HCT116 (cell line): ENCODE results near the gene HSD3B7. TPM values are rescaled to one million over a fixed set of nuclear protein-coding genes. Genes with fewer than 3 reads are reported as not detected.

Experiments
- ATAC-seq: fragments of 200-7000 bp; cut with Tn5 transposase; 2 replicates; pipeline ENCODE4 v1.9.1; 2020; ENCODE audit warnings: mild to moderate bottlenecking, moderate library complexity
- BruUV-seq: library from RNA; stranded (reverse); fragments of 400-500 nt; replicated peaks from 2 replicates; lab custom pipeline; 2021; lab: Mats Ljungman, UMichigan
- CTCF ChIA-PET: fragments of 300-600 bp; sonication (Branson Sonifier 250); formaldehyde crosslinking; loops from one replicate; lab custom pipeline; 2021; ENCODE audit warnings: antibody characterized with exemption; lab: Charles Lee
- POLR2A ChIA-PET: fragments of 300-600, 350-600 bp; sonication (Branson Sonifier 250); formaldehyde crosslinking; loops from one replicate; lab custom pipeline; 2021; ENCODE audit warnings: antibody characterized with exemption; lab: Charles Lee
- RAD21 ChIA-PET, 2 experiments: fragments of 300-600 bp; sonication (Branson Sonifier 250); formaldehyde crosslinking; loops; one replicate each; lab custom pipeline; 2023; ENCODE audit warnings: low total read pairs in 2 of 2; ENCODE audit not compliant: uncharacterized antibody in 2 of 2, unreplicated experiment in 2 of 2, low non-redundant PET in 1 of 2; lab: Charles Lee
- DNase-seq: peaks from one replicate; pipeline ENCODE4 v3.0.0-alpha.2; 2010; ENCODE audit warnings: low read depth, low spot score
- H2AFZ ChIP-seq: fragments of 200-600 bp; shearing (Covaris generic), sonication (generic); 2 replicates; pipeline ENCODE4 v1.6.1; 2017; ENCODE audit warnings: low read depth, mixed run types, mixed read lengths, antibody characterized with exemption, low read length; ENCODE audit not compliant: poor library complexity, severe bottlenecking
- H3K27ac ChIP-seq: 2 replicates; pipeline ENCODE4 v1.5.1; 2012; ENCODE audit warnings: low read depth, low read length
- H3K27me3 ChIP-seq: fragments of 200-600 bp; sonication (generic); 2 replicates; pipeline ENCODE4 v1.6.1; 2016; ENCODE audit warnings: mixed run types, low read length, mixed read lengths; ENCODE audit not compliant: insufficient read depth
- H3K36me3 ChIP-seq, 2 experiments: fragments of 200-500 bp in 1 of 2; fragments of 200-600 bp in 1 of 2; sonication (Bioruptor generic) in 1 of 2; sonication (generic) in 1 of 2; 2 replicates each; pipeline versions ENCODE4 v1.5.1 to v1.6.1; 2014 to 2016; ENCODE audit warnings: low read length in 2 of 2, inconsistent platforms in 1 of 2, mixed read lengths in 1 of 2, mixed run types in 1 of 2; ENCODE audit not compliant: insufficient read depth in 2 of 2, control insufficient read depth in 1 of 2
- H3K4me1 ChIP-seq, 2 experiments: fragments of 200-600 bp in 1 of 2; sonication (generic) in 1 of 2; 2 replicates each; pipeline versions ENCODE4 v1.5.1 to v1.6.1; 2012 to 2017; ENCODE audit warnings: low read length in 2 of 2, inconsistent platforms in 1 of 2, mild to moderate bottlenecking in 1 of 2, mixed read lengths in 1 of 2, mixed run types in 1 of 2, moderate library complexity in 1 of 2; ENCODE audit not compliant: insufficient read depth in 2 of 2, control insufficient read depth in 1 of 2
- H3K4me2 ChIP-seq: fragments of 200-600 bp; sonication (generic); 2 replicates; pipeline ENCODE4 v1.6.1; 2017; ENCODE audit warnings: mixed run types, low read length, mixed read lengths
- H3K4me3 ChIP-seq, 2 experiments: fragments of 200-600 bp in 1 of 2; sonication (generic) in 1 of 2; replicated peaks in 1 of 2; 2 replicates each; pipeline ENCODE4 v1.5.1; 2011 to 2016; ENCODE audit warnings: low read length in 2 of 2, control low read depth in 1 of 2, low read depth in 1 of 2, mild to moderate bottlenecking in 1 of 2, mixed read lengths in 1 of 2, mixed run types in 1 of 2
- H3K79me2 ChIP-seq: fragments of 200-600 bp; sonication (generic); 2 replicates; pipeline ENCODE4 v1.6.1; 2017; ENCODE audit warnings: mild to moderate bottlenecking, mixed run types, low read length, moderate library complexity, mixed read lengths; ENCODE audit not compliant: insufficient read depth
- H3K9ac ChIP-seq: fragments of 200-600 bp; sonication (generic); 2 replicates; pipeline ENCODE4 v1.6.1; 2016; ENCODE audit warnings: low read length, mixed read lengths
- H3K9me2 ChIP-seq: fragments of 200-600 bp; sonication (generic), shearing (Covaris generic); 2 replicates; pipeline ENCODE4 v1.6.1; 2017; ENCODE audit warnings: mixed run types, mild to moderate bottlenecking, moderate library complexity; ENCODE audit not compliant: insufficient read depth
- H3K9me3 ChIP-seq, 2 experiments: fragments of 200-500 bp in 1 of 2; fragments of 200-600 bp in 1 of 2; sonication (Bioruptor generic) in 1 of 2; sonication (generic) in 1 of 2; 2 replicates each; pipeline ENCODE4 v1.6.1; 2014 to 2017; ENCODE audit warnings: low read length in 2 of 2, mixed read lengths in 2 of 2, inconsistent platforms in 1 of 2, low read depth in 1 of 2, mild to moderate bottlenecking in 1 of 2, mixed run types in 1 of 2, moderate library complexity in 1 of 2; ENCODE audit not compliant: control insufficient read depth in 1 of 2, insufficient read depth in 1 of 2
- H4K20me1 ChIP-seq: fragments of 200-600 bp; sonication (generic), shearing (Covaris generic); 2 replicates; pipeline ENCODE4 v1.6.1; 2017; ENCODE audit warnings: mixed run types, mild to moderate bottlenecking, moderate library complexity; ENCODE audit not compliant: insufficient read depth
- CBX3 ChIP-seq: IDR thresholded peaks from 2 replicates; pipeline ENCODE4 v1.6.1; 2012; ENCODE audit warnings: low read depth
- CEBPB ChIP-seq: IDR thresholded peaks from 2 replicates; pipeline ENCODE4 v1.6.1; 2012; ENCODE audit warnings: low read depth
- EGR1 ChIP-seq: IDR thresholded peaks from 2 replicates; pipeline ENCODE4 v1.6.1; 2012; ENCODE audit warnings: low read depth
- ELF1 ChIP-seq: IDR thresholded peaks from 2 replicates; pipeline ENCODE4 v1.6.1; 2012; ENCODE audit warnings: low read depth, borderline replicate concordance
- EZH2phosphoT487 ChIP-seq: fragments of 200-600 bp; IDR thresholded peaks from 2 replicates; pipeline ENCODE4 v1.6.1; 2018; ENCODE audit warnings: antibody characterized with exemption, borderline replicate concordance
- FOSL1 ChIP-seq: IDR thresholded peaks from 2 replicates; pipeline ENCODE4 v1.6.1; 2012; ENCODE audit warnings: low read depth
- JUND ChIP-seq: IDR thresholded peaks from 2 replicates; pipeline ENCODE4 v1.6.1; 2012
- POLR2A ChIP-seq: IDR thresholded peaks from 2 replicates; pipeline ENCODE4 v1.7.0; 2011; ENCODE audit warnings: borderline replicate concordance; ENCODE audit not compliant: insufficient read depth, insufficient read length; ENCODE audit errors: extremely low read depth
- RAD21 ChIP-seq: IDR thresholded peaks from 2 replicates; pipeline ENCODE4 v1.6.1; 2012; ENCODE audit warnings: low read depth, mild to moderate bottlenecking
- SP1 ChIP-seq: IDR thresholded peaks from 2 replicates; pipeline ENCODE4 v1.6.1; 2012; ENCODE audit warnings: low read depth
- SRF ChIP-seq: IDR thresholded peaks from 2 replicates; pipeline ENCODE4 v1.6.1; 2012; ENCODE audit warnings: low read depth
- TCF7L2 ChIP-seq: IDR thresholded peaks from 2 replicates; pipeline ENCODE4 v1.7.0; 2011; ENCODE audit warnings: borderline replicate concordance, inconsistent platforms; ENCODE audit not compliant: insufficient read depth, insufficient read length; ENCODE audit errors: extremely low read depth
- YY1 ChIP-seq: IDR thresholded peaks from 2 replicates; pipeline ENCODE4 v1.6.1; 2011; ENCODE audit warnings: low read length, low read depth, moderate library complexity, mild to moderate bottlenecking; ENCODE audit not compliant: insufficient replicate concordance; ENCODE audit errors: extremely low read depth
- intact Hi-C: fragments of 100-400 bp; cut with micrococcal nuclease; formaldehyde crosslinking; loops from 2 replicates; pipeline ENCODE4 v1.10.0; 2022
- total RNA-seq: library from RNA; stranded (reverse); gene quantifications from one replicate; pipeline ENCODE4 v1.2.1, GENCODE V29; 2021; ENCODE audit not compliant: unreplicated experiment
- TF ChIP-seq, protein P1 (sequence below): IDR thresholded peaks from 2 replicates; pipeline ENCODE4 v1.6.1; 2012; ENCODE audit warnings: low read depth
- TF ChIP-seq, protein P2 (sequence below), 3 experiments: fragments of 200-600 bp in 1 of 3; sonication (generic) in 1 of 3; IDR thresholded peaks in 2 of 3; conservative IDR thresholded peaks in 1 of 3; 2 replicates each; pipeline ENCODE4 v1.5.1; 2012 to 2017; ENCODE audit warnings: low read depth in 2 of 3, low read length in 2 of 3, antibody characterized with exemption in 1 of 3, borderline replicate concordance in 1 of 3, control low read depth in 1 of 3, mild to moderate bottlenecking in 1 of 3, mixed read lengths in 1 of 3, mixed run types in 1 of 3, moderate library complexity in 1 of 3; ENCODE audit not compliant: insufficient read depth in 1 of 3
- TF ChIP-seq, protein P3 (sequence below): IDR thresholded peaks from 2 replicates; pipeline ENCODE4 v1.6.1; 2011; ENCODE audit warnings: mild to moderate bottlenecking, low read length, moderate library complexity; ENCODE audit not compliant: insufficient replicate concordance; ENCODE audit errors: extremely low read depth

Gene HSD3B7
- total RNA-seq, 1 experiment from 2014 or later: 8.6 TPM

DNA sequence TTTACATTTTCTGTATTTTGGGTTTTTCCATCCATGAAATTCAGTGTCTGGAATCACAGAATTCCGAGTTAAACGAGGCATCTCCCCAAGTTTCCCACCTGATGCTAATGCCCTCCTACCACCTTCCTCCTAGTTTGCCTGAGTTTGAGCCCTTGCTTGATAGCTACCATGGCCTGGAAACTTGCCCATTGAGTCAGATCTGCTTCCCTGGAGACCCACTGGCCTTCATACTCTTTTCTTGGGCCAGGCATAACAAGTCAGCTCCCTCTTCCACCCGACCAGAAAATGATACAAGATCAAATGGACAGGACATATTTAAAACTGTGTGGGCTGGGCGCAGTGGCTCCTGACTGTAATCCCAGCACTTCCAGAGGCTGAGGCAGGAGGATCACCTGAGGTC, 17.2 kb upstream of the HSD3B7 start (continued):
- TF ChIP-seq ELF1 (no peak), YY1 (no peak), CBX3 (no peak)

DNA sequence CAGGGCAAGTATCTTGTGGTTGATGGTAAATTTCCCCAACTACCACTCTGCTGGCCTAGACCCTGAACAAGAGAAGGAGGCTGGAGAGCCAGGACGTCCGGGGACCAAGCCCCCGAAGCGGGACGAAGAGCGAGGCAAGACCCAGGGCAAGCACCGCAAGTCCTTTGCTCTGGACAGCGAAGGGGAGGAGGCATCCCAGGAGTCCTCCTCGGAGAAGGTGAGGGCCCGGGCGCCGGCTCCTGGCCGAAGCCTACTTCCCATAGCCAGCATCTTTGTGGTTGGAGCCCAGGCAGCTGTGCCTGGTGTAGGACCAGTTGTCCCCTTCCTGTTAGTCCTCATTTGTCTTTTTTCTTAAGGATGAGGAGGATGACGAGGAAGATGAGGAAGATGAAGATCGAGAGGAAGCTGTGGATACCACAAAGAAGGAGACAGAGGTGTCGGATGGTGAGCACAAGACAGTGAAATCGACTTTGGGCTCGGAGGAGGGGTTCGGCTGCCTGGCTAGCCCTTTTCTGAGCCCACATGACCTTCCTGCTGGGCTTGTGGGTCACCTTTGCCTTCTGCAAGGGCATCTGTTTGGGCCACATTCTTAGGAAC, 15.7 kb upstream of the HSD3B7 start:
- Histone ChIP-seq H3K9me3 (no peaks in the 10 kb centered on the region), H3K4me2 (no peak overlapping the region), H3K27ac (no peak overlapping the region), H2AFZ (no peak overlapping the region), H3K4me3 (no peak overlapping the region), H3K4me1 (no peaks in the 10 kb centered on the region), H4K20me1 (no peaks in the 10 kb centered on the region), H3K36me3 (peaks cover 51 to 59% of the 10 kb centered on the region in 2 experiments), H3K27me3 (no peaks in the 10 kb centered on the region), H3K9me2 (no peaks in the 10 kb centered on the region), H3K79me2 (no peaks in the 10 kb centered on the region; the same call in 1 of the 2 replicates), H3K9ac (no peak overlapping the region)
- CTCF ChIA-PET: no interaction called here
- RAD21 ChIA-PET: no interaction called here
- DNase-seq: no peak
- no TSS peak for BruUV-seq
- POLR2A ChIA-PET: no interaction called here
- ATAC-seq: no peak
- TF ChIP-seq, protein P1, sequence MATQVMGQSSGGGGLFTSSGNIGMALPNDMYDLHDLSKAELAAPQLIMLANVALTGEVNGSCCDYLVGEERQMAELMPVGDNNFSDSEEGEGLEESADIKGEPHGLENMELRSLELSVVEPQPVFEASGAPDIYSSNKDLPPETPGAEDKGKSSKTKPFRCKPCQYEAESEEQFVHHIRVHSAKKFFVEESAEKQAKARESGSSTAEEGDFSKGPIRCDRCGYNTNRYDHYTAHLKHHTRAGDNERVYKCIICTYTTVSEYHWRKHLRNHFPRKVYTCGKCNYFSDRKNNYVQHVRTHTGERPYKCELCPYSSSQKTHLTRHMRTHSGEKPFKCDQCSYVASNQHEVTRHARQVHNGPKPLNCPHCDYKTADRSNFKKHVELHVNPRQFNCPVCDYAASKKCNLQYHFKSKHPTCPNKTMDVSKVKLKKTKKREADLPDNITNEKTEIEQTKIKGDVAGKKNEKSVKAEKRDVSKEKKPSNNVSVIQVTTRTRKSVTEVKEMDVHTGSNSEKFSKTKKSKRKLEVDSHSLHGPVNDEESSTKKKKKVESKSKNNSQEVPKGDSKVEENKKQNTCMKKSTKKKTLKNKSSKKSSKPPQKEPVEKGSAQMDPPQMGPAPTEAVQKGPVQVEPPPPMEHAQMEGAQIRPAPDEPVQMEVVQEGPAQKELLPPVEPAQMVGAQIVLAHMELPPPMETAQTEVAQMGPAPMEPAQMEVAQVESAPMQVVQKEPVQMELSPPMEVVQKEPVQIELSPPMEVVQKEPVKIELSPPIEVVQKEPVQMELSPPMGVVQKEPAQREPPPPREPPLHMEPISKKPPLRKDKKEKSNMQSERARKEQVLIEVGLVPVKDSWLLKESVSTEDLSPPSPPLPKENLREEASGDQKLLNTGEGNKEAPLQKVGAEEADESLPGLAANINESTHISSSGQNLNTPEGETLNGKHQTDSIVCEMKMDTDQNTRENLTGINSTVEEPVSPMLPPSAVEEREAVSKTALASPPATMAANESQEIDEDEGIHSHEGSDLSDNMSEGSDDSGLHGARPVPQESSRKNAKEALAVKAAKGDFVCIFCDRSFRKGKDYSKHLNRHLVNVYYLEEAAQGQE: no peak
- TF ChIP-seq EGR1 (no peak), SP1 (no peak), TCF7L2 (no peak), CBX3 (no peak), ELF1 (no peak), JUND (no peak), FOSL1 (no peak), CEBPB (no peak), POLR2A (no peak), SRF (no peak), EZH2phosphoT487 (no peak), RAD21 (no peak)
- TF ChIP-seq, protein P2, sequence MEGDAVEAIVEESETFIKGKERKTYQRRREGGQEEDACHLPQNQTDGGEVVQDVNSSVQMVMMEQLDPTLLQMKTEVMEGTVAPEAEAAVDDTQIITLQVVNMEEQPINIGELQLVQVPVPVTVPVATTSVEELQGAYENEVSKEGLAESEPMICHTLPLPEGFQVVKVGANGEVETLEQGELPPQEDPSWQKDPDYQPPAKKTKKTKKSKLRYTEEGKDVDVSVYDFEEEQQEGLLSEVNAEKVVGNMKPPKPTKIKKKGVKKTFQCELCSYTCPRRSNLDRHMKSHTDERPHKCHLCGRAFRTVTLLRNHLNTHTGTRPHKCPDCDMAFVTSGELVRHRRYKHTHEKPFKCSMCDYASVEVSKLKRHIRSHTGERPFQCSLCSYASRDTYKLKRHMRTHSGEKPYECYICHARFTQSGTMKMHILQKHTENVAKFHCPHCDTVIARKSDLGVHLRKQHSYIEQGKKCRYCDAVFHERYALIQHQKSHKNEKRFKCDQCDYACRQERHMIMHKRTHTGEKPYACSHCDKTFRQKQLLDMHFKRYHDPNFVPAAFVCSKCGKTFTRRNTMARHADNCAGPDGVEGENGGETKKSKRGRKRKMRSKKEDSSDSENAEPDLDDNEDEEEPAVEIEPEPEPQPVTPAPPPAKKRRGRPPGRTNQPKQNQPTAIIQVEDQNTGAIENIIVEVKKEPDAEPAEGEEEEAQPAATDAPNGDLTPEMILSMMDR (IDR thresholded peaks at IDR 0.05 in 2 of 3, conservative IDR thresholded peaks at IDR 0.05 in 1 of 3; ENCODE audit: borderline replicate concordance in 1 of 3, insufficient read depth in 1 of 3, low read depth in 2 of 3, low read length in 2 of 3): no peak
- TF ChIP-seq, protein P3, sequence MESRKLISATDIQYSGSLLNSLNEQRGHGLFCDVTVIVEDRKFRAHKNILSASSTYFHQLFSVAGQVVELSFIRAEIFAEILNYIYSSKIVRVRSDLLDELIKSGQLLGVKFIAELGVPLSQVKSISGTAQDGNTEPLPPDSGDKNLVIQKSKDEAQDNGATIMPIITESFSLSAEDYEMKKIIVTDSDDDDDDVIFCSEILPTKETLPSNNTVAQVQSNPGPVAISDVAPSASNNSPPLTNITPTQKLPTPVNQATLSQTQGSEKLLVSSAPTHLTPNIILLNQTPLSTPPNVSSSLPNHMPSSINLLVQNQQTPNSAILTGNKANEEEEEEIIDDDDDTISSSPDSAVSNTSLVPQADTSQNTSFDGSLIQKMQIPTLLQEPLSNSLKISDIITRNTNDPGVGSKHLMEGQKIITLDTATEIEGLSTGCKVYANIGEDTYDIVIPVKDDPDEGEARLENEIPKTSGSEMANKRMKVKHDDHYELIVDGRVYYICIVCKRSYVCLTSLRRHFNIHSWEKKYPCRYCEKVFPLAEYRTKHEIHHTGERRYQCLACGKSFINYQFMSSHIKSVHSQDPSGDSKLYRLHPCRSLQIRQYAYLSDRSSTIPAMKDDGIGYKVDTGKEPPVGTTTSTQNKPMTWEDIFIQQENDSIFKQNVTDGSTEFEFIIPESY: no peak
- intact Hi-C loops: no loop called here
